Thymus (tissue), 2 donors: ENCODE data around the gene SLC47A1. TPM values are rescaled to one million over a fixed set of nuclear protein-coding genes. Genes with fewer than 3 reads are reported as not detected.

Source experiments
- polyA plus RNA-seq: library from polyadenylated mRNA; stranded (reverse); fragments of 200-250 nt; gene quantifications from one replicate; pipeline ENCODE4 v1.2.3, GENCODE V29; 2013
- total RNA-seq: library from RNA; stranded (reverse); fragments of 120-200 nt; gene quantifications from one replicate; pipeline ENCODE4 v1.2.4, GENCODE V29; 2013
- donor health status: healthy.

Gene SLC47A1
- total and polyA plus RNA-seq, 2 donors, result 0.33 to 1.4 TPM

Other genes starting within 250 kb of the SLC47A1 start
- 5.4 TPM for gene B9D1, start 171.1 kb upstream of the SLC47A1 start, total RNA-seq
- gene B9D1, start 171.1 kb upstream of the SLC47A1 start, polyA plus RNA-seq, result 6.4 TPM
- gene MAPK7, start 155.4 kb upstream of the SLC47A1 start, total RNA-seq, result 3.3 TPM
- 13.7 TPM for gene MAPK7, start 155.4 kb upstream of the SLC47A1 start, polyA plus RNA-seq
- 21.4 TPM for gene MFAP4, start 146.7 kb upstream of the SLC47A1 start, total RNA-seq
- gene MFAP4, start 146.7 kb upstream of the SLC47A1 start, polyA plus RNA-seq, result 10.2 TPM
- 0.14 TPM for gene RNF112, start 122.6 kb upstream of the SLC47A1 start, total RNA-seq
- gene RNF112, start 122.6 kb upstream of the SLC47A1 start, polyA plus RNA-seq, result 0.98 TPM
- 19.9 TPM for gene ALDH3A2, start 114.9 kb downstream of the SLC47A1 start, total RNA-seq
- gene ALDH3A2, start 114.9 kb downstream of the SLC47A1 start, polyA plus RNA-seq, result 50.9 TPM
- gene SLC47A2, start 182.7 kb downstream of the SLC47A1 start, total RNA-seq, result not detected
- gene SLC47A2, start 182.7 kb downstream of the SLC47A1 start, polyA plus RNA-seq, result 0.46 TPM
- 0.76 TPM for gene ALDH3A1, start 214.4 kb downstream of the SLC47A1 start, total RNA-seq
- gene ALDH3A1, start 214.4 kb downstream of the SLC47A1 start, polyA plus RNA-seq, result 2.2 TPM